GM12878 (cell line): Measurements from ENCODE around the gene DUSP12. TPM values are rescaled to one million over a fixed set of nuclear protein-coding genes. Genes with fewer than 3 reads are reported as not detected.

ENCODE experiments used
- ATAC-seq: fragments of 200-7000 bp; cut with Tn5 transposase; 3 replicates; pipeline ENCODE4 v1.9.1; 2020; ENCODE audit warnings: mild to moderate bottlenecking, moderate library complexity
- BruUV-seq: library from RNA; stranded (reverse); fragments of 400-500 nt; replicated peaks from 2 replicates; lab custom pipeline; 2021; lab: Mats Ljungman, UMichigan
- CTCF ChIA-PET: fragments of 300-600 bp; sonication (Branson Sonifier 250); formaldehyde crosslinking; extraction: SDS; loops from one replicate; lab custom pipeline; 2021; ENCODE audit warnings: inconsistent platforms; lab: Yijun Ruan, JAX
- POLR2A ChIA-PET: fragments of 350-600 bp; formaldehyde crosslinking; extraction: SDS; loops from one replicate; lab custom pipeline; 2021; ENCODE audit warnings: inconsistent platforms; lab: Charles Lee
- RAD21 ChIA-PET: fragments of 300-600 bp; sonication (Branson Sonifier 250); formaldehyde crosslinking; loops from one replicate; lab custom pipeline; 2023; ENCODE audit warnings: antibody characterized with exemption; ENCODE audit not compliant: unreplicated experiment; lab: Charles Lee
- SMC1A ChIA-PET: fragments of 300-600 bp; sonication (Branson Sonifier 250); formaldehyde crosslinking; loops from one replicate; lab custom pipeline; 2023; ENCODE audit not compliant: unreplicated experiment, uncharacterized antibody; lab: Charles Lee
- DNase-seq: peaks from one replicate; pipeline ENCODE4 v3.0.0-alpha.2; 2011; ENCODE audit warnings: low read depth, low spot score
- FAIRE-seq: peaks from 3 replicates; lab custom pipeline; 2011; peaks lifted over from hg19 to GRCh38; lab: Jason Lieb, UNC
- H2AFZ ChIP-seq: 2 replicates; pipeline ENCODE4 v1.6.0; 2011; ENCODE audit warnings: low read depth, low read length, control low read depth; ENCODE audit not compliant: control insufficient read depth
- H3K27ac ChIP-seq: 2 replicates; pipeline ENCODE4 v1.5.1; 2011; ENCODE audit warnings: control low read depth; ENCODE audit not compliant: control insufficient read depth, insufficient read depth
- H3K27me3 ChIP-seq, 2 experiments: replicated peaks in 1 of 2; 2 replicates each; pipeline versions ENCODE4 v1.6.0 to v1.6.1; 2011; ENCODE audit warnings: low read length in 1 of 2; ENCODE audit not compliant: control insufficient read depth in 2 of 2, insufficient read depth in 2 of 2
- H3K36me3 ChIP-seq, 2 experiments: 2 replicates each; pipeline ENCODE4 v1.5.1; 2011; ENCODE audit warnings: low read length in 1 of 2; ENCODE audit not compliant: control insufficient read depth in 2 of 2, insufficient read depth in 2 of 2
- H3K4me1 ChIP-seq: 2 replicates; pipeline ENCODE4 v1.6.1; 2011; ENCODE audit warnings: mild to moderate bottlenecking, low read length, moderate library complexity, mixed read lengths; ENCODE audit not compliant: control insufficient read depth, insufficient read depth
- H3K4me2 ChIP-seq: 2 replicates; pipeline ENCODE4 v1.6.0; 2011; ENCODE audit warnings: control low read depth; ENCODE audit not compliant: control insufficient read depth, insufficient read depth
- H3K4me3 ChIP-seq: fragments of 200-600 bp; sonication (generic); 2 replicates; pipeline ENCODE4 v1.5.1; 2016
- H3K79me2 ChIP-seq: 2 replicates; pipeline ENCODE4 v1.6.0; 2011; ENCODE audit warnings: low read length; ENCODE audit not compliant: control insufficient read depth, insufficient read depth
- H3K9ac ChIP-seq: 2 replicates; pipeline ENCODE4 v1.8.0; 2011; ENCODE audit warnings: low read length, control low read depth, mixed read lengths; ENCODE audit not compliant: control insufficient read depth, insufficient read depth
- H3K9me3 ChIP-seq: replicated peaks from 3 replicates; pipeline ENCODE4 v1.5.1; 2011; ENCODE audit warnings: mild to moderate bottlenecking, low read length; ENCODE audit not compliant: control insufficient read depth, insufficient read depth
- H4K20me1 ChIP-seq: 2 replicates; pipeline ENCODE4 v1.6.0; 2011; ENCODE audit not compliant: control insufficient read depth, insufficient read depth
- CEBPB ChIP-seq, 2 experiments: fragments of 150-350 bp in 1 of 2; IDR thresholded peaks; 2 replicates each; pipeline ENCODE4 v1.6.1; 2012 to 2014; ENCODE audit warnings: low read depth in 2 of 2, low read length in 2 of 2, borderline replicate concordance in 1 of 2, inconsistent platforms in 1 of 2
- EGR1 ChIP-seq, 2 experiments: IDR thresholded peaks; 1 replicate in 1 of 2; 2 replicates in 1 of 2; pipeline ENCODE4 v1.6.1; 2011 to 2012; ENCODE audit warnings: low read depth in 2 of 2, low read length in 2 of 2, borderline replicate concordance in 1 of 2, mild to moderate bottlenecking in 1 of 2, moderate library complexity in 1 of 2
- FOXM1 ChIP-seq: IDR thresholded peaks from 2 replicates; pipeline ENCODE4 v1.6.1; 2012; ENCODE audit warnings: low read depth, mild to moderate bottlenecking, inconsistent platforms, low read length, moderate library complexity
- JUNB ChIP-seq: IDR thresholded peaks from 2 replicates; pipeline ENCODE4 v1.6.1; 2016; ENCODE audit warnings: antibody characterized with exemption, mild to moderate bottlenecking
- MEF2A ChIP-seq: IDR thresholded peaks from 2 replicates; pipeline ENCODE4 v1.6.1; 2011; ENCODE audit warnings: low read depth, mild to moderate bottlenecking, low read length, moderate library complexity; ENCODE audit not compliant: insufficient read depth
- MEF2B ChIP-seq: fragments of 450-650 bp; IDR thresholded peaks from 2 replicates; pipeline ENCODE4 v1.6.1; 2018; ENCODE audit warnings: mild to moderate bottlenecking, moderate library complexity; ENCODE audit not compliant: partially characterized antibody, poor library complexity, severe bottlenecking
- MXI1 ChIP-seq: fragments of 150-350 bp; IDR thresholded peaks from 2 replicates; pipeline ENCODE4 v1.6.1; 2011; ENCODE audit warnings: low read depth, mild to moderate bottlenecking, inconsistent platforms, low read length, improper control_type of control experiment
- NFIC ChIP-seq: IDR thresholded peaks from 2 replicates; pipeline ENCODE4 v1.6.1; 2012; ENCODE audit warnings: low read depth, mild to moderate bottlenecking, inconsistent platforms, low read length, moderate library complexity
- RUNX3 ChIP-seq: IDR thresholded peaks from 2 replicates; pipeline ENCODE4 v1.6.1; 2012; ENCODE audit warnings: low read length, inconsistent platforms
- SP1 ChIP-seq: IDR thresholded peaks from one replicate; pipeline ENCODE4 v1.6.1; 2011; ENCODE audit warnings: low read depth, low read length
- in situ Hi-C: fragments of 300-500 bp; cut with MboI; formaldehyde crosslinking; loops from 9 replicates; pipeline ENCODE4 v1.14.3; 2018; ENCODE audit warnings: mixed read lengths
- intact Hi-C: fragments of 100-400 bp; cut with micrococcal nuclease; formaldehyde crosslinking; loops from one replicate; pipeline ENCODE4 v1.14.2; 2022; ENCODE audit not compliant: unreplicated experiment
- polyA plus RNA-seq, 11 experiments: library from polyadenylated mRNA; depleted of rRNA in 4 of 11; unstranded in 6 of 11; stranded (reverse) in 5 of 11; fragments of >200 nt; fragmentation: Nextera tagmentation in 4 of 11; fragmentation: Illumina TruSeq in 1 of 11; extraction: Ambion mirVana in 4 of 11; extraction: Trizol in 1 of 11; gene quantifications; 1 replicate in 1 of 11; 2 replicates in 10 of 11; pipeline versions ENCODE4 v1.2.1 to v1.2.3, GENCODE V29; 2011 to 2016; ENCODE audit warnings: inconsistent platforms in 2 of 11, missing spikeins in 2 of 11, low read depth in 1 of 11
- total RNA-seq, 4 experiments: library from RNA; depleted of rRNA in 3 of 4; stranded (reverse); fragments of >200 nt in 3 of 4; fragmentation: Illumina TruSeq in 1 of 4; extraction: Trizol in 1 of 4; gene quantifications; 2 replicates each; pipeline versions ENCODE4 v1.2.1 to v1.2.3, GENCODE V29; 2013 to 2021
- TF ChIP-seq, protein P1 (sequence below): IDR thresholded peaks from 2 replicates; pipeline ENCODE4 v1.6.1; 2012; ENCODE audit warnings: low read length, inconsistent platforms
- TF ChIP-seq, protein P2 (sequence below): fragments of 150-350 bp; IDR thresholded peaks from 2 replicates; pipeline ENCODE4 v1.6.1; 2014; ENCODE audit warnings: mild to moderate bottlenecking, low read depth, low read length
- TF ChIP-seq, protein P3 (sequence below): fragments of 450-650 bp; IDR thresholded peaks from 2 replicates; pipeline ENCODE4 v1.6.1; 2016; ENCODE audit warnings: mild to moderate bottlenecking
- TF ChIP-seq, protein P4 (sequence below): fragments of 450-650 bp; formaldehyde crosslinking; IDR thresholded peaks from 2 replicates; pipeline ENCODE4 v1.4.0; 2020; ENCODE audit warnings: mild to moderate bottlenecking, moderate library complexity
- TF ChIP-seq, protein P5 (sequence below): fragments of 450-650 bp; IDR thresholded peaks from 2 replicates; pipeline ENCODE4 v1.6.1; 2014; ENCODE audit warnings: mild to moderate bottlenecking

DUSP12 gene
- total and polyA plus RNA-seq, 10 of the 15 experiments (the other 5 are each of a cell fraction or from before 2014, with no cell fraction given), result 7.0 to 51.5 (median 35.4) TPM

DNA sequence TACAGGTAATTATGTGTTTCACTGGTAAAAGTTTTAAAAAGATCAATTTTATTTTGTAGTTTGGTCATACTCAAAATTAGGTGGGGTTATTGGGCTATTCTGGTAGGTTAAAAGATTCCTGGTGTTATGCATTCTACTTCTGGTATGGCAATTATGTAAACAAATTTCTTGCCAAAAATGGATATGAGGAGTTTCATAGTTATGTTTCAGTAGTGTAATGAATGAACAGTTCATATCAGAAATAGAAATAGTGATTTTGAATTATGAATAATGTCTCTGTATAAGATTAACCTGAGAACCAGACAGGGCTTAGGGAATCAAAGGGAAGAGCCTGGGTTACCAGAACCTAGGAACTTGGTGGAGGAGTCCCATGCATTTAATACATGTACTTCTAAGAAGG lies 32.4 kb downstream of the DUSP12 start:
- TF ChIP-seq MEF2B (peak; percentile 77), MEF2A (peak; percentile 96), JUNB (peak; percentile 66), MXI1 (no peak), NFIC (peak; percentile 59; the same call in 1 of the 2 replicates), EGR1 (IDR thresholded peaks at IDR 0.05; ENCODE audit: borderline replicate concordance in 1 of 2, low read depth in 2 of 2, low read length in 2 of 2) (no peak), FOXM1 (peak; percentile 57; the same call in 1 of the 2 replicates), RUNX3 (peak; percentile 37; the same call in 1 of the 2 replicates), CEBPB (IDR thresholded peaks at IDR 0.05; ENCODE audit: borderline replicate concordance in 1 of 2, low read depth in 2 of 2, low read length in 2 of 2) (no peak), SP1 (no peak)
- TF ChIP-seq, protein P1, sequence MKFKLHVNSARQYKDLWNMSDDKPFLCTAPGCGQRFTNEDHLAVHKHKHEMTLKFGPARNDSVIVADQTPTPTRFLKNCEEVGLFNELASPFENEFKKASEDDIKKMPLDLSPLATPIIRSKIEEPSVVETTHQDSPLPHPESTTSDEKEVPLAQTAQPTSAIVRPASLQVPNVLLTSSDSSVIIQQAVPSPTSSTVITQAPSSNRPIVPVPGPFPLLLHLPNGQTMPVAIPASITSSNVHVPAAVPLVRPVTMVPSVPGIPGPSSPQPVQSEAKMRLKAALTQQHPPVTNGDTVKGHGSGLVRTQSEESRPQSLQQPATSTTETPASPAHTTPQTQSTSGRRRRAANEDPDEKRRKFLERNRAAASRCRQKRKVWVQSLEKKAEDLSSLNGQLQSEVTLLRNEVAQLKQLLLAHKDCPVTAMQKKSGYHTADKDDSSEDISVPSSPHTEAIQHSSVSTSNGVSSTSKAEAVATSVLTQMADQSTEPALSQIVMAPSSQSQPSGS, result peak; percentile 51; the same call in 1 of the 2 replicates
- TF ChIP-seq, protein P2, sequence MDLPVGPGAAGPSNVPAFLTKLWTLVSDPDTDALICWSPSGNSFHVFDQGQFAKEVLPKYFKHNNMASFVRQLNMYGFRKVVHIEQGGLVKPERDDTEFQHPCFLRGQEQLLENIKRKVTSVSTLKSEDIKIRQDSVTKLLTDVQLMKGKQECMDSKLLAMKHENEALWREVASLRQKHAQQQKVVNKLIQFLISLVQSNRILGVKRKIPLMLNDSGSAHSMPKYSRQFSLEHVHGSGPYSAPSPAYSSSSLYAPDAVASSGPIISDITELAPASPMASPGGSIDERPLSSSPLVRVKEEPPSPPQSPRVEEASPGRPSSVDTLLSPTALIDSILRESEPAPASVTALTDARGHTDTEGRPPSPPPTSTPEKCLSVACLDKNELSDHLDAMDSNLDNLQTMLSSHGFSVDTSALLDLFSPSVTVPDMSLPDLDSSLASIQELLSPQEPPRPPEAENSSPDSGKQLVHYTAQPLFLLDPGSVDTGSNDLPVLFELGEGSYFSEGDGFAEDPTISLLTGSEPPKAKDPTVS, result no peak
- TF ChIP-seq, protein P3, sequence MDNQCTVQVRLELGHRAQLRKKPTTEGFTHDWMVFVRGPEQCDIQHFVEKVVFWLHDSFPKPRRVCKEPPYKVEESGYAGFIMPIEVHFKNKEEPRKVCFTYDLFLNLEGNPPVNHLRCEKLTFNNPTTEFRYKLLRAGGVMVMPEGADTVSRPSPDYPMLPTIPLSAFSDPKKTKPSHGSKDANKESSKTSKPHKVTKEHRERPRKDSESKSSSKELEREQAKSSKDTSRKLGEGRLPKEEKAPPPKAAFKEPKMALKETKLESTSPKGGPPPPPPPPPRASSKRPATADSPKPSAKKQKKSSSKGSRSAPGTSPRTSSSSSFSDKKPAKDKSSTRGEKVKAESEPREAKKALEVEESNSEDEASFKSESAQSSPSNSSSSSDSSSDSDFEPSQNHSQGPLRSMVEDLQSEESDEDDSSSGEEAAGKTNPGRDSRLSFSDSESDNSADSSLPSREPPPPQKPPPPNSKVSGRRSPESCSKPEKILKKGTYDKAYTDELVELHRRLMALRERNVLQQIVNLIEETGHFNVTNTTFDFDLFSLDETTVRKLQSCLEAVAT, result no peak
- TF ChIP-seq, protein P4, sequence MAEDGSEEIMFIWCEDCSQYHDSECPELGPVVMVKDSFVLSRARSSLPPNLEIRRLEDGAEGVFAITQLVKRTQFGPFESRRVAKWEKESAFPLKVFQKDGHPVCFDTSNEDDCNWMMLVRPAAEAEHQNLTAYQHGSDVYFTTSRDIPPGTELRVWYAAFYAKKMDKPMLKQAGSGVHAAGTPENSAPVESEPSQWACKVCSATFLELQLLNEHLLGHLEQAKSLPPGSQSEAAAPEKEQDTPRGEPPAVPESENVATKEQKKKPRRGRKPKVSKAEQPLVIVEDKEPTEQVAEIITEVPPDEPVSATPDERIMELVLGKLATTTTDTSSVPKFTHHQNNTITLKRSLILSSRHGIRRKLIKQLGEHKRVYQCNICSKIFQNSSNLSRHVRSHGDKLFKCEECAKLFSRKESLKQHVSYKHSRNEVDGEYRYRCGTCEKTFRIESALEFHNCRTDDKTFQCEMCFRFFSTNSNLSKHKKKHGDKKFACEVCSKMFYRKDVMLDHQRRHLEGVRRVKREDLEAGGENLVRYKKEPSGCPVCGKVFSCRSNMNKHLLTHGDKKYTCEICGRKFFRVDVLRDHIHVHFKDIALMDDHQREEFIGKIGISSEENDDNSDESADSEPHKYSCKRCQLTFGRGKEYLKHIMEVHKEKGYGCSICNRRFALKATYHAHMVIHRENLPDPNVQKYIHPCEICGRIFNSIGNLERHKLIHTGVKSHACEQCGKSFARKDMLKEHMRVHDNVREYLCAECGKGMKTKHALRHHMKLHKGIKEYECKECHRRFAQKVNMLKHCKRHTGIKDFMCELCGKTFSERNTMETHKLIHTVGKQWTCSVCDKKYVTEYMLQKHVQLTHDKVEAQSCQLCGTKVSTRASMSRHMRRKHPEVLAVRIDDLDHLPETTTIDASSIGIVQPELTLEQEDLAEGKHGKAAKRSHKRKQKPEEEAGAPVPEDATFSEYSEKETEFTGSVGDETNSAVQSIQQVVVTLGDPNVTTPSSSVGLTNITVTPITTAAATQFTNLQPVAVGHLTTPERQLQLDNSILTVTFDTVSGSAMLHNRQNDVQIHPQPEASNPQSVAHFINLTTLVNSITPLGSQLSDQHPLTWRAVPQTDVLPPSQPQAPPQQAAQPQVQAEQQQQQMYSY (CRISPR knock-in tag), result no peak
- TF ChIP-seq, protein P5, sequence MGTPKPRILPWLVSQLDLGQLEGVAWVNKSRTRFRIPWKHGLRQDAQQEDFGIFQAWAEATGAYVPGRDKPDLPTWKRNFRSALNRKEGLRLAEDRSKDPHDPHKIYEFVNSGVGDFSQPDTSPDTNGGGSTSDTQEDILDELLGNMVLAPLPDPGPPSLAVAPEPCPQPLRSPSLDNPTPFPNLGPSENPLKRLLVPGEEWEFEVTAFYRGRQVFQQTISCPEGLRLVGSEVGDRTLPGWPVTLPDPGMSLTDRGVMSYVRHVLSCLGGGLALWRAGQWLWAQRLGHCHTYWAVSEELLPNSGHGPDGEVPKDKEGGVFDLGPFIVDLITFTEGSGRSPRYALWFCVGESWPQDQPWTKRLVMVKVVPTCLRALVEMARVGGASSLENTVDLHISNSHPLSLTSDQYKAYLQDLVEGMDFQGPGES, result no peak
- intact Hi-C loops, result no loop called here
- CTCF ChIA-PET, result interaction anchor here (1.6 to 3.0 kb wide), 2 partner anchors 11 to 255 kb away, joined by 5 to 18 read pairs; no protein-coding TSS in a partner anchor
- Histone ChIP-seq H3K79me2 (peaks cover 35% of the 10 kb centered on the region), H3K36me3 (peaks cover 5 to 18% of the 10 kb centered on the region in 2 experiments), H4K20me1 (no peaks in the 10 kb centered on the region), H3K27ac (peak overlapping the region; percentile 48; the same call in 1 of the 2 replicates), H3K9ac (no peak overlapping the region), H3K4me3 (peak overlapping the region; percentile 12), H3K4me2 (peak overlapping the region; percentile 49), H3K27me3 (no peaks in the 10 kb centered on the region), H2AFZ (no peak overlapping the region), H3K4me1 (peaks cover 43% of the 10 kb centered on the region), H3K9me3 (no peaks in the 10 kb centered on the region)
- no peak for DNase-seq
- peak; percentile 29 for ATAC-seq
- peak; percentile 68 for FAIRE-seq
- SMC1A ChIA-PET, result no interaction called here
- in situ Hi-C loops, result no loop called here
- RAD21 ChIA-PET, result no interaction called here
- no TSS peak for BruUV-seq
- POLR2A ChIA-PET, result no interaction called here
